ENCODE data around the gene TEK.
"Not testable (repeated sequence)": the region's sequence is repeated elsewhere in the genome, so short reads cannot be mapped to it uniquely, and the experiment has no call there.

The TEK gene

GRCh38 chr9:27108981-27109541, at the start of gene TEK:
TSS of gene TEK (plus strand) at chr9:27109225. CDS start at chr9:27109591, 366 bp downstream.
- peak within 1 kb of the TSS; percentile 55 for H3K9ac ChIP-seq (ENCODE audit: low read depth, low read length)
- H3K36me3 ChIP-seq (ENCODE audit: insufficient read depth, low read length), result no peaks in the 10 kb centered on the region
- H3K4me1 ChIP-seq (ENCODE audit: insufficient read depth, low read length), result peaks cover 8% of the 10 kb centered on the region; the same call in 1 of the 2 replicates
- H3K9me3 ChIP-seq (ENCODE audit: control insufficient read depth, insufficient read depth, low read length), result no peaks in the 10 kb centered on the region

- H3K9ac ChIP-seq (ENCODE audit: low read depth, low read length), result no peak overlapping the region
- no peaks in the 10 kb centered on the region for H3K36me3 ChIP-seq (ENCODE audit: insufficient read depth, low read length)
- H3K9me3 ChIP-seq (ENCODE audit: control insufficient read depth, insufficient read depth, low read length), result no peaks in the 10 kb centered on the region
- H3K4me1 ChIP-seq (ENCODE audit: insufficient read depth, low read length), result no peaks in the 10 kb centered on the region
These were observed 49.6 kb upstream of the TEK start for GRCh38 chr9:27059412-27059811.

- H3K4me1 ChIP-seq (ENCODE audit: insufficient read depth, low read length), result no peaks in the 10 kb centered on the region
- H3K36me3 ChIP-seq (ENCODE audit: insufficient read depth, low read length), result no peaks in the 10 kb centered on the region
- no peak overlapping the region for H3K9ac ChIP-seq (ENCODE audit: low read depth, low read length)
- H3K9me3 ChIP-seq (ENCODE audit: control insufficient read depth, insufficient read depth, low read length), result no peaks in the 10 kb centered on the region
These were observed 49.1 kb upstream of the TEK start for GRCh38 chr9:27059907-27060306.

- Histone ChIP-seq H3K4me1 (ENCODE audit: insufficient read depth, low read length) (no peaks in the 10 kb centered on the region), H3K9ac (ENCODE audit: low read depth, low read length) (no peak overlapping the region), H3K9me3 (ENCODE audit: control insufficient read depth, insufficient read depth, low read length) (no peaks in the 10 kb centered on the region), H3K36me3 (ENCODE audit: insufficient read depth, low read length) (no peaks in the 10 kb centered on the region)
These were observed 43.7 kb upstream of the TEK start for GRCh38 chr9:27065288-27065687.

- Histone ChIP-seq H3K9me3 (ENCODE audit: control insufficient read depth, insufficient read depth, low read length) (no peaks in the 10 kb centered on the region), H3K9ac (ENCODE audit: low read depth, low read length) (no peak overlapping the region), H3K36me3 (ENCODE audit: insufficient read depth, low read length) (no peaks in the 10 kb centered on the region), H3K4me1 (ENCODE audit: insufficient read depth, low read length) (no peaks in the 10 kb centered on the region)
These were observed 34.9 kb upstream of the TEK start for GRCh38 chr9:27073841-27074728.

- Histone ChIP-seq H3K36me3 (ENCODE audit: insufficient read depth, low read length) (no peaks in the 10 kb centered on the region), H3K9me3 (ENCODE audit: control insufficient read depth, insufficient read depth, low read length) (no peaks in the 10 kb centered on the region), H3K9ac (ENCODE audit: low read depth, low read length) (no peak overlapping the region), H3K4me1 (ENCODE audit: insufficient read depth, low read length) (no peaks in the 10 kb centered on the region)
These were observed 30.3 kb upstream of the TEK start for GRCh38 chr9:27078685-27079084.

GRCh38 chr9:27085456-27085855, 23.6 kb upstream of the TEK start:
- Histone ChIP-seq H3K4me1 (ENCODE audit: insufficient read depth, low read length) (no peaks in the 10 kb centered on the region), H3K9ac (ENCODE audit: low read depth, low read length) (no peak overlapping the region), H3K9me3 (ENCODE audit: control insufficient read depth, insufficient read depth, low read length) (no peaks in the 10 kb centered on the region; the same call in 1 of the 2 replicates), H3K36me3 (ENCODE audit: insufficient read depth, low read length) (no peaks in the 10 kb centered on the region)

- no peaks in the 10 kb centered on the region for H3K4me1 ChIP-seq (ENCODE audit: insufficient read depth, low read length)
- H3K36me3 ChIP-seq (ENCODE audit: insufficient read depth, low read length), result no peaks in the 10 kb centered on the region
These were observed 22.0 kb upstream of the TEK start for GRCh38 chr9:27086818-27087680.

GRCh38 chr9:27088981-27089380, 20.0 kb upstream of the TEK start:
- H3K9me3 ChIP-seq (ENCODE audit: control insufficient read depth, insufficient read depth, low read length), result no peaks in the 10 kb centered on the region; the same call in 1 of the 2 replicates
- no peaks in the 10 kb centered on the region for H3K4me1 ChIP-seq (ENCODE audit: insufficient read depth, low read length)
- no peak overlapping the region for H3K9ac ChIP-seq (ENCODE audit: low read depth, low read length)
- no peaks in the 10 kb centered on the region for H3K36me3 ChIP-seq (ENCODE audit: insufficient read depth, low read length)

More at GRCh38 chr9:27086818-27087680, 22.0 kb upstream of the TEK start:
- no peak overlapping the region for H3K9ac ChIP-seq (ENCODE audit: low read depth, low read length)
- no peaks in the 10 kb centered on the region; the same call in 1 of the 2 replicates for H3K9me3 ChIP-seq (ENCODE audit: control insufficient read depth, insufficient read depth, low read length)

- Histone ChIP-seq H3K9me3 (ENCODE audit: control insufficient read depth, insufficient read depth, low read length) (no peaks in the 10 kb centered on the region; the same call in 1 of the 2 replicates), H3K9ac (ENCODE audit: low read depth, low read length) (no peak overlapping the region), H3K36me3 (ENCODE audit: insufficient read depth, low read length) (no peaks in the 10 kb centered on the region), H3K4me1 (ENCODE audit: insufficient read depth, low read length) (no peaks in the 10 kb centered on the region)
These were observed 19.3 kb upstream of the TEK start for GRCh38 chr9:27089706-27090105.

GRCh38 chr9:27090231-27090630, 18.8 kb upstream of the TEK start:
- no peaks in the 10 kb centered on the region; the same call in 1 of the 2 replicates for H3K9me3 ChIP-seq (ENCODE audit: control insufficient read depth, insufficient read depth, low read length)
- H3K36me3 ChIP-seq (ENCODE audit: insufficient read depth, low read length), result no peaks in the 10 kb centered on the region
- no peaks in the 10 kb centered on the region for H3K4me1 ChIP-seq (ENCODE audit: insufficient read depth, low read length)
- H3K9ac ChIP-seq (ENCODE audit: low read depth, low read length), result no peak overlapping the region

GRCh38 chr9:27090711-27091110, 18.3 kb upstream of the TEK start:
- Histone ChIP-seq H3K4me1 (ENCODE audit: insufficient read depth, low read length) (no peaks in the 10 kb centered on the region), H3K9ac (ENCODE audit: low read depth, low read length) (no peak overlapping the region), H3K9me3 (ENCODE audit: control insufficient read depth, insufficient read depth, low read length) (no peaks in the 10 kb centered on the region; the same call in 1 of the 2 replicates), H3K36me3 (ENCODE audit: insufficient read depth, low read length) (no peaks in the 10 kb centered on the region)

GRCh38 chr9:27092496-27092895, 16.5 kb upstream of the TEK start:
- H3K9me3 ChIP-seq (ENCODE audit: control insufficient read depth, insufficient read depth, low read length); H3K4me1 ChIP-seq (ENCODE audit: insufficient read depth, low read length); H3K9ac ChIP-seq (ENCODE audit: low read depth, low read length); H3K36me3 ChIP-seq (ENCODE audit: insufficient read depth, low read length): not testable (repeated sequence)

- not testable (repeated sequence) for H3K4me1 ChIP-seq (ENCODE audit: insufficient read depth, low read length); H3K36me3 ChIP-seq (ENCODE audit: insufficient read depth, low read length); H3K9ac ChIP-seq (ENCODE audit: low read depth, low read length); H3K9me3 ChIP-seq (ENCODE audit: control insufficient read depth, insufficient read depth, low read length)
These were observed 15.5 kb upstream of the TEK start for GRCh38 chr9:27093384-27094067.
